Fibroblast of the aortic adventitia (primary cell): ENCODE data around the gene MBD3L2. TPM values are rescaled to one million over a fixed set of nuclear protein-coding genes. Genes with fewer than 3 reads are reported as not detected.
"Not testable (repeated sequence)": the region's sequence is repeated elsewhere in the genome, so short reads cannot be mapped to it uniquely, and the experiment has no call there.

ENCODE experiments used
- DNase-seq: peaks from one replicate; pipeline ENCODE4 v3.0.0-alpha.2; 2010; ENCODE audit warnings: low read depth
- H3K4me3 ChIP-seq: 2 replicates; pipeline ENCODE4 v1.5.1; 2011; ENCODE audit warnings: low read depth, mild to moderate bottlenecking, control low read depth, low read length, moderate library complexity
- CTCF ChIP-seq: IDR thresholded peaks from 2 replicates; pipeline ENCODE4 v1.5.1; 2011; ENCODE audit warnings: mild to moderate bottlenecking, low read length, control low read depth, inconsistent platforms; ENCODE audit not compliant: insufficient read depth
- total RNA-seq: library from RNA; depleted of rRNA; stranded (reverse); fragments of >200 nt; gene quantifications from 2 replicates; pipeline ENCODE4 v1.2.3, GENCODE V29; 2012; ENCODE audit warnings: low replicate concordance

Gene MBD3L2
- total RNA-seq: not detected in 2 replicates

GRCh38 chr19:7049021-7049420 is at the start of gene MBD3L2:
Gene MBD3L2, plus strand, starts transcription at chr19:7049321. Its CDS starts 53 bp downstream, at chr19:7049374.
- H3K4me3 ChIP-seq, DNase-seq: not testable (repeated sequence)

DNA sequence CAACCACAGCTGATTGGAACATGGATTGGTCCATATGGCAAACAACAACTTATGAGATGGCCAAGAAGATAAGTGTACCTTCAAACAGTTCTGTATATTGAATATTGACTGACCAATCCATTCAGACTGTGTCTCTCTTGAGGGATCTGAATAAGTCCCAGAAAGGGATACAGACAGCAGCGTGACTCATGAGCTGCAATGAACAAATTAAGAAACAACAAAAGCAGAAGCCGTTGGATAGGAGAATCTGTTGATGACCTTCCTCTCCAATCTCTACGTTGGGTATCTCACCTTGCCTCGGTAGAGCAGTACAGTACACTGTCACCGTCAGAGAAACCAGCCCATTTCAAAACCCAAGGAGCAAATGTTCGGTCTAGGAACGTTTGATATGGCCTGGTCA is 49.2 kb upstream of the MBD3L2 start:
- no peak for TF ChIP-seq CTCF
- no peak for DNase-seq
- H3K4me3 ChIP-seq: no peak overlapping the region

DNA sequence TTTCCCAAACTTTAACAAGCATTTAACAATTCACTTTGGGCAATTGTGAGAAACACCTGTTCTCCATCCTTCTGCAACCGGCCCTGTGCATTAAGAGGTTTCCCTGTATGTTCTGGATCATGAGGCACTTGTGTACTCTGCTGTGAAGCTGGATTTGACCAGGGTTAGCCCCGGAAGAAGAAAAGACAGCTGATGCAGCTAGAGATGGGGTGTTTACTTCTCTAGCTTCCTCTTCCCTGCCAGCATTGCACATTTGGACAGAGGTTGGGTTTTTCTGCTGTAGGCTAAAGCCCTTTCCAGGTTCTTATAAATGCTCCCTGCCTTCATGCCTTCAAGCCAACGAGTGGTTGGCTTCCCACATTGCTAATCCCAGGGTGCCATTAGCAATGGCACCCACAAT is 48.8 kb upstream of the MBD3L2 start:
- no peak for TF ChIP-seq CTCF
- no peak overlapping the region for H3K4me3 ChIP-seq
- no peak for DNase-seq

GRCh38 chr19:7000816-7001215 is 48.3 kb upstream of the MBD3L2 start:
- TF ChIP-seq CTCF: no peak
- DNase-seq: no peak
- no peak overlapping the region for H3K4me3 ChIP-seq

- no peak overlapping the region for H3K4me3 ChIP-seq
- peak; percentile 76 for TF ChIP-seq CTCF
- peak; percentile 42 for DNase-seq
Measured at GRCh38 chr19:7004313-7004931, 44.7 kb upstream of the MBD3L2 start.

DNA sequence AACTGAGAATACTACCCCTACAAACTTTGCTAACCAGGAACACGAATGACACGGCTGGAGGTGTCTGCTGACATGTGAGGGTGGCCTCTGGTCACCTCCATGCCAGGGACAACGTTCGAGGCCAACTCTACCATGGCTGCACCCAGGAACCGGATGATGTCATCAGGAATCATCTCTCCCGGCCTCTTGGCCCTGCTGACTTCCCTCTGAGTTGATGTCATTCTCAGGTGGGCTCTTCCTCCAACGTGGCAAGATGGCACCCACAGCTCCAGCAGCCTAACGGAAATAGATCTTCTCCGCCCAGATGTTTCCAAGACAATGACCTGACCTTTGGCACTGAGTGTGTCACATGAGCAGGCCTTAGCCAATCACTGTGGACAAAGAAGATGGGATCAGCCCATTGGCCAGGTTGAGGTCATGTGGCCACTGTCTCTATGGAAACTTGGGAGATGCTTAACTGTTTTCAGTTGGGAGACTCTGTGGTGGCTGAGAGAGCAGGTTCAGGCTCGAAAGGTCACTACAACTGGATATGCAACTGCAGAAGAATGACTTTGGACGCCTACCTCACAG is 42.9 kb upstream of the MBD3L2 start:
- DNase-seq: no peak
- no peak for TF ChIP-seq CTCF
- no peak overlapping the region for H3K4me3 ChIP-seq

DNA sequence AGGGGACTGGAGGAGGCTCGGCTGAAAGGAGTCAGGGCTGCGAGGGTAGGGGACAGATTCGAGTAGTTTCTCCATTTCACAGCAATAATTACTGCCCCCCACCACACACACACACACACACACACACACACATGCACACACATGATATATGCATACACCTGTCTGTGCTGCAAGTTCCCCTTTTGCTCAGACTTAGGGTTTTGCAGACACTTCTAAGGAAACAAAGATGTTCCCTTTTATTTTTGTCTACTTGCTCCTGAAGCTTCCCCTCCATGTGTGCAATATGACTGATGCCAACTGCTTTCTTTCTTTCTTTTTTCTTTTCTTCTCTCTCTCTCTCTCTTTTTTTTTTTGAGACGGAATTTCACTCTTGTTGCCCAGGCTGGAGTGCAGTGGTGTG is 41.3 kb upstream of the MBD3L2 start:
- no peak for DNase-seq
- no peak overlapping the region for H3K4me3 ChIP-seq
- no peak for TF ChIP-seq CTCF
